Measurements from ENCODE around the gene COL26A1. TPM values are rescaled to one million over a fixed set of nuclear protein-coding genes. Genes with fewer than 3 reads are reported as not detected.

COL26A1 gene
- not detected in 2 replicates for total RNA-seq

GRCh38 chr7:101362334-101363195 is at the start of gene COL26A1:
Gene COL26A1 (plus strand): TSS chr7:101362875. CDS start chr7:101363033, 158 bp downstream.

DNA sequence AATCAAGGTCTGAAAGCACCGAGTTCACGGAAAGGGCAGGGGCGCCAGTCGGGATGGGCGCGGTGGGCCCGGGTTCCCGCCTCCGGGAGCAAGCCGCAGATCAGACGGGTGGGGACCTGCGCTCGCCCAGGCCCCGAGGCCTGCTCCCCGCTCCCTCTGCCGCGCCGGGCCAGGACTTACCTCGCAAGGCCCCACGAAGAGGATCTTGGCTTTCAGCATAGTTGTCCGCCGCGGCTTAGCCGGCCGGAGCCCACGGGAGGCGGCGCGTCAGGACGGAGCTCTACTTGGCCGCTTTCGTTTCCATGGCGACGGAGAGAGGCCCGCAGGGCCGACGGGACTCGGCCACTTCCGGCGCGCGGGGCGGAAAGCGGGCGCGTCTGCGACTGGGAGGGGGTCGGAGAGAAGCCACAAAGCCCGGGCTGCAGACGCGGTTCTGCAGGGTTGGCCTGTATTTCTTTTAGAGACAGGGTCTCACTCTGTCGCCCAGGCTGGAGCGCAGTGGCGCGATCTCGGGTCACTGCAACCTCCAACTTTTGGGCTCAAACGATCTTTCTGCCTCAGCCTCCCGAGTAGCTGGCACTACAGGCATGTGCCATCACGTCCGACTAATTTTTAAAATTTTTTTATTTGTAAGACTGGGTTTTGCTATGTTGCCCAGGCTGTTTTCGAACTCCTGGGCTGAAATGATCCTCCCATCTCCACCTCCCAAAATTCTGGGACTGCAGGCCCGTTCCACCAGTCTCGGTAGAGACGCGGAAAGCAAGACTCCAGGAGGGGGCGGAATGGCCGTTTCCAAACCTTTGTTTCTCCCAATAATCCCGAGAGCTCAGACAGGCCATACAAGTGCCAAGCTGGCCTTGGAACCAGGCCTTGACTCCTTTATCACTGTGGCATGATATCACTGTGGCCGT is 40.9 kb upstream of the COL26A1 start, which contains the start of gene IFT22:
Gene IFT22, minus strand, starts transcription at position 322 of the 911 bp plus-strand sequence. Its CDS starts 103 bp downstream, at position 219.

Other genes with a start within 250 kb of the COL26A1 start
- gene SERPINE1, start 235.8 kb upstream of the COL26A1 start, total RNA-seq: 123 and 260 TPM in 2 replicates
- gene AP1S1, start 208.4 kb upstream of the COL26A1 start, total RNA-seq: 193 and 199 TPM in 2 replicates
- gene VGF, start 197.3 kb upstream of the COL26A1 start, total RNA-seq: 0.83 and 0.87 TPM in 2 replicates
- not detected in 2 replicates for gene NAT16, start 182.6 kb upstream of the COL26A1 start, total RNA-seq
- not detected in 2 replicates for gene MOGAT3, start 161.8 kb upstream of the COL26A1 start, total RNA-seq
- gene PLOD3, start 145.3 kb upstream of the COL26A1 start, total RNA-seq: 99.5 and 155 TPM in 2 replicates
- gene ZNHIT1, start 144.7 kb upstream of the COL26A1 start, total RNA-seq: 78.4 and 89.0 TPM in 2 replicates
- gene CLDN15, start 125.1 kb upstream of the COL26A1 start, total RNA-seq: 4.4 and 5.8 TPM in 2 replicates
- gene FIS1, start 117.8 kb upstream of the COL26A1 start, total RNA-seq: 130 and 262 TPM in 2 replicates
- gene IFT22, start 41.1 kb upstream of the COL26A1 start, total RNA-seq: 26.2 and 26.8 TPM in 2 replicates

Data from smooth muscle cell of trachea (primary cell).